ENCODE results near the gene CISD3. TPM values are rescaled to one million over a fixed set of nuclear protein-coding genes. Genes with fewer than 3 reads are reported as not detected.

The CISD3 gene
- total and polyA plus RNA-seq, 2 donors (not counting 1 experiment from before 2014, with no cell fraction given) = 5.0 to 11.3 TPM

GRCh38 chr17:38712593-38712992 lies 17.5 kb upstream of the CISD3 start:
- Histone ChIP-seq H3K27ac (ENCODE audit: low read length in 2 of 2) (no peak overlapping the region), H3K9me3 (ENCODE audit: control extremely low read depth in 1 of 3, control insufficient read depth in 2 of 3, insufficient read depth in 1 of 3, low read length in 2 of 3) (no peaks in the 10 kb centered on the region), H3K36me3 (replicated peaks in 1 of 2; ENCODE audit: control extremely low read depth in 1 of 2, control insufficient read depth in 1 of 2, extremely low read depth in 1 of 2, insufficient read depth in 2 of 2, low read length in 1 of 2) (peaks cover 3 to 91% of the 10 kb centered on the region in 2 experiments), H2AFZ (ENCODE audit: insufficient read depth, low read depth, low read length, poor library complexity, severe bottlenecking) (no peak overlapping the region), H3K4me1 (ENCODE audit: control insufficient read depth in 2 of 2, insufficient read depth in 2 of 2, low read length in 2 of 2) (peaks cover 0 to 3% of the 10 kb centered on the region in 2 donors), H3K4me3 (ENCODE audit: control extremely low read depth in 1 of 5, extremely low read depth in 1 of 5, insufficient read depth in 1 of 5, low read depth in 2 of 5, low read length in 4 of 5) (no peak overlapping the region), H3K79me2 (ENCODE audit: control insufficient read depth, insufficient read depth, low read length) (peaks cover 10% of the 10 kb centered on the region), H3K9ac (ENCODE audit: low read length) (no peak overlapping the region), H4K20me1 (ENCODE audit: control insufficient read depth, insufficient read depth, low read length, poor library complexity, severe bottlenecking) (peaks cover 62% of the 10 kb centered on the region), H3K27me3 (replicated peaks in 1 of 4; ENCODE audit: control extremely low read depth in 1 of 4, control insufficient read depth in 3 of 4, insufficient read depth in 4 of 4, low read length in 3 of 4) (no peaks in the 10 kb centered on the region), H3K4me2 (replicated peaks; ENCODE audit: low read depth, low read length, poor library complexity, severe bottlenecking) (no peak overlapping the region)
- TF ChIP-seq EZH2 (IDR thresholded peaks at IDR 0.05; ENCODE audit: borderline replicate concordance, insufficient read depth, low read depth, low read length, poor library complexity, severe bottlenecking) = no peak
- TF ChIP-seq CTCF (IDR thresholded peaks at IDR 0.05) = no peak
- no peak for DNase-seq
- no peaks in the 10 kb centered on the region for H3K27me3 Mint-ChIP-seq
- intact Hi-C loops (cut with micrococcal nuclease) = no loop called here
- ATAC-seq (ENCODE audit: low read depth) = no peak
- no peak overlapping the region for H3K4me3 Mint-ChIP-seq
- no peak overlapping the region for H3K27ac Mint-ChIP-seq
- POLR2A ChIA-PET = no interaction called here
- CTCF ChIA-PET = interaction anchor here (1.2 kb wide), 1 partner anchor 16 kb away, joined by 5 read pairs; no protein-coding TSS in a partner anchor
- no peaks in the 10 kb centered on the region for H3K9me3 Mint-ChIP-seq (ENCODE audit: insufficient read depth)
- 100% methylated on average over 3 of the region's 10 CpGs for WGBS (ENCODE audit: insufficient coverage)
- H3K4me1 Mint-ChIP-seq = peaks cover 12% of the 10 kb centered on the region

GRCh38 chr17:38713456-38714075 lies 16.6 kb upstream of the CISD3 start:
- Histone ChIP-seq H3K9ac (ENCODE audit: low read length) (no peak overlapping the region), H2AFZ (ENCODE audit: insufficient read depth, low read depth, low read length, poor library complexity, severe bottlenecking) (no peak overlapping the region), H3K4me2 (replicated peaks; ENCODE audit: low read depth, low read length, poor library complexity, severe bottlenecking) (no peak overlapping the region), H3K9me3 (ENCODE audit: control extremely low read depth in 1 of 3, control insufficient read depth in 2 of 3, insufficient read depth in 1 of 3, low read length in 2 of 3) (no peaks in the 10 kb centered on the region), H4K20me1 (ENCODE audit: control insufficient read depth, insufficient read depth, low read length, poor library complexity, severe bottlenecking) (peaks cover 54% of the 10 kb centered on the region), H3K36me3 (replicated peaks in 1 of 2; ENCODE audit: control extremely low read depth in 1 of 2, control insufficient read depth in 1 of 2, extremely low read depth in 1 of 2, insufficient read depth in 2 of 2, low read length in 1 of 2) (peaks cover 3 to 89% of the 10 kb centered on the region in 2 experiments), H3K27ac (ENCODE audit: low read length in 2 of 2) (no peak overlapping the region), H3K4me3 (ENCODE audit: control extremely low read depth in 1 of 5, extremely low read depth in 1 of 5, insufficient read depth in 1 of 5, low read depth in 2 of 5, low read length in 4 of 5) (no peak overlapping the region), H3K27me3 (replicated peaks in 1 of 4; ENCODE audit: control extremely low read depth in 1 of 4, control insufficient read depth in 3 of 4, insufficient read depth in 4 of 4, low read length in 3 of 4) (no peaks in the 10 kb centered on the region), H3K4me1 (ENCODE audit: control insufficient read depth in 2 of 2, insufficient read depth in 2 of 2, low read length in 2 of 2) (no peaks in the 10 kb centered on the region), H3K79me2 (ENCODE audit: control insufficient read depth, insufficient read depth, low read length) (peaks cover 5% of the 10 kb centered on the region)
- ChIA-PET CTCF (no interaction called here), POLR2A (no interaction called here)
- Mint-ChIP-seq H3K9me3 (ENCODE audit: insufficient read depth) (no peaks in the 10 kb centered on the region), H3K27ac (no peak overlapping the region), H3K4me1 (peaks cover 5% of the 10 kb centered on the region), H3K27me3 (no peaks in the 10 kb centered on the region), H3K4me3 (no peak overlapping the region)
- intact Hi-C loops (cut with micrococcal nuclease) = no loop called here
- WGBS (ENCODE audit: insufficient coverage) = 90% methylated on average over 7 of the region's 11 CpGs
- DNase-seq (no peak), ATAC-seq (ENCODE audit: low read depth) (no peak)
- TF ChIP-seq CTCF (IDR thresholded peaks at IDR 0.05) = no peak
- no peak for TF ChIP-seq EZH2 (IDR thresholded peaks at IDR 0.05; ENCODE audit: borderline replicate concordance, insufficient read depth, low read depth, low read length, poor library complexity, severe bottlenecking)
